ENCODE data around the gene SNTA1.
A peak's percentile ranks its signal among the peaks of the same experiment; 100 is the strongest.
"Not testable (repeated sequence)": the region's sequence is repeated elsewhere in the genome, so short reads cannot be mapped to it uniquely, and the experiment has no call there.

The SNTA1 gene

GRCh38 chr20:33465481-33466302 lies 22.1 kb upstream of the SNTA1 start:
- no peak for DNase-seq

GRCh38 chr20:33464759-33465158 lies 21.2 kb upstream of the SNTA1 start:
- not testable (repeated sequence) for DNase-seq

GRCh38 chr20:33463332-33464101 lies 20.0 kb upstream of the SNTA1 start:
- DNase-seq, result no peak

GRCh38 chr20:33460711-33461110 lies 17.1 kb upstream of the SNTA1 start:
- DNase-seq, result no peak

- no peak for DNase-seq
Measured at GRCh38 chr20:33459599-33459998, 16.0 kb upstream of the SNTA1 start.

GRCh38 chr20:33456916-33457642 lies 13.5 kb upstream of the SNTA1 start:
- peak; percentile 72 for DNase-seq

GRCh38 chr20:33450867-33451266 lies 7.3 kb upstream of the SNTA1 start:
- DNase-seq, result no peak

GRCh38 chr20:33445881-33446625 lies 2.5 kb upstream of the SNTA1 start:
- no peak for DNase-seq

GRCh38 chr20:33444797-33445560 lies 1.4 kb upstream of the SNTA1 start:
- DNase-seq, result peak; percentile 12

GRCh38 chr20:33443006-33443511 lies 504 bp downstream of the SNTA1 start:
- DNase-seq, result no peak

GRCh38 chr20:33442136-33443005 lies 1.2 kb downstream of the SNTA1 start:
- no peak for DNase-seq

GRCh38 chr20:33441142-33441955 lies 2.2 kb downstream of the SNTA1 start:
- no peak for DNase-seq

- DNase-seq, result not testable (repeated sequence)
Measured at GRCh38 chr20:33440562-33440961, 3.0 kb downstream of the SNTA1 start.

- DNase-seq, result no peak
Measured at GRCh38 chr20:33438481-33438880, 5.1 kb downstream of the SNTA1 start.

- DNase-seq, result no peak
Measured at GRCh38 chr20:33437141-33437911, 6.2 kb downstream of the SNTA1 start.

- DNase-seq, result no peak
Measured at GRCh38 chr20:33434434-33434833, 9.1 kb downstream of the SNTA1 start.

- DNase-seq, result no peak
Measured at GRCh38 chr20:33433465-33434234, 9.9 kb downstream of the SNTA1 start.

- DNase-seq, result no peak
Measured at GRCh38 chr20:33431797-33432381, 11.7 kb downstream of the SNTA1 start.
